OCI-LY3 (cell line): ENCODE measurements around the gene RCAN3.

ENCODE experiments used
- EZH2phosphoT487 ChIP-seq: fragments of 200-600 bp; shearing (Covaris generic); IDR thresholded peaks from 2 replicates; pipeline ENCODE4 v1.6.1; 2018; ENCODE audit warnings: antibody characterized with exemption, mixed run types, low read depth
- TF ChIP-seq, protein P1 (sequence below): fragments of 200-600, 300-600 bp; sonication (generic); IDR thresholded peaks from 2 replicates; pipeline ENCODE4 v1.5.1; 2014; ENCODE audit warnings: antibody characterized with exemption, low read length, low read depth

DNA sequence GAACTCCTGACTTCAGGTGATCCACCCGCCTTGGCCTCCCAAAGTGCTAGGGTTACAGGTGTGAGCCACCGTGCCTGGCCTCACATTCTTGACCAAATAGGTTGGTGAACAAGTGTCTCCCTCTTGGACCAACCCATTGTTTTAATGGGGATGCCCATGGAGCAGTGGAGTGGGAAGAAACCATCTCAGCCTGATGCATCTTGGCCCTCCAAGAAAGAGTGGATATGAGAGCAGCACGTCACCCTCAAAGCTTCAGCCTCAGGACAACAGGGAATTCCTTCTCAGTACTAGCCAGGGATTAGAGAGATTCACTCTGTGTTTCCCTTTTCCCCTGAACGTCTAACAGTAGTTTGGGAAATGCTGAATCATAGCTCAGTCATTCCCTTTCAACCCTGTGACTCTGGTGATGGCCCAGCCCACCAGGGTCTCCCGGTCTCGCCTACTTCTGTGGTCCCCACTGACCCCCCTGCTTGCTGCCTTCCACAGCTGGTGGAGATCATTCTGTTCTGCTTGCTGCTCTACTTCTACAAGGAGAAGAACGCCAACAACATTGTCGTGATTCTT is 49.6 kb upstream of the RCAN3 start:
- TF ChIP-seq, protein P1, sequence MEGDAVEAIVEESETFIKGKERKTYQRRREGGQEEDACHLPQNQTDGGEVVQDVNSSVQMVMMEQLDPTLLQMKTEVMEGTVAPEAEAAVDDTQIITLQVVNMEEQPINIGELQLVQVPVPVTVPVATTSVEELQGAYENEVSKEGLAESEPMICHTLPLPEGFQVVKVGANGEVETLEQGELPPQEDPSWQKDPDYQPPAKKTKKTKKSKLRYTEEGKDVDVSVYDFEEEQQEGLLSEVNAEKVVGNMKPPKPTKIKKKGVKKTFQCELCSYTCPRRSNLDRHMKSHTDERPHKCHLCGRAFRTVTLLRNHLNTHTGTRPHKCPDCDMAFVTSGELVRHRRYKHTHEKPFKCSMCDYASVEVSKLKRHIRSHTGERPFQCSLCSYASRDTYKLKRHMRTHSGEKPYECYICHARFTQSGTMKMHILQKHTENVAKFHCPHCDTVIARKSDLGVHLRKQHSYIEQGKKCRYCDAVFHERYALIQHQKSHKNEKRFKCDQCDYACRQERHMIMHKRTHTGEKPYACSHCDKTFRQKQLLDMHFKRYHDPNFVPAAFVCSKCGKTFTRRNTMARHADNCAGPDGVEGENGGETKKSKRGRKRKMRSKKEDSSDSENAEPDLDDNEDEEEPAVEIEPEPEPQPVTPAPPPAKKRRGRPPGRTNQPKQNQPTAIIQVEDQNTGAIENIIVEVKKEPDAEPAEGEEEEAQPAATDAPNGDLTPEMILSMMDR: no peak
- TF ChIP-seq EZH2phosphoT487: no peak
